ENCODE data around the gene RGP1.
A peak's percentile ranks its signal among the peaks of the same experiment; 100 is the strongest.

RGP1 gene

GRCh38 chr9:35774907-35775635 is 26.0 kb downstream of the RGP1 start:
- DNase-seq: no peak

- no peak for DNase-seq
Observed at GRCh38 chr9:35776018-35776417, 26.9 kb downstream of the RGP1 start.

GRCh38 chr9:35778496-35778895 is 29.4 kb downstream of the RGP1 start:
- no peak for DNase-seq

- no peak for DNase-seq
Observed at GRCh38 chr9:35781066-35781465, 32.0 kb downstream of the RGP1 start.

GRCh38 chr9:35783418-35783817 is 34.3 kb downstream of the RGP1 start:
- DNase-seq: no peak

- no peak for DNase-seq
Observed at GRCh38 chr9:35789541-35789940, 40.5 kb downstream of the RGP1 start.

GRCh38 chr9:35790025-35790384 is 40.9 kb downstream of the RGP1 start:
- DNase-seq: no peak

- DNase-seq: peak; percentile 32
Observed at GRCh38 chr9:35790385-35791296, 41.6 kb downstream of the RGP1 start.

GRCh38 chr9:35791297-35791921 is 42.3 kb downstream of the RGP1 start, which contains the start of gene NPR2:
TSS of gene NPR2 (plus strand) at chr9:35791591. CDS start at chr9:35792409, 818 bp downstream.
- no peak for DNase-seq

- DNase-seq: no peak
Observed at GRCh38 chr9:35792024-35792813, 43.1 kb downstream of the RGP1 start.

GRCh38 chr9:35792826-35793225 is 43.7 kb downstream of the RGP1 start:
- no peak for DNase-seq

GRCh38 chr9:35793461-35793860 is 44.4 kb downstream of the RGP1 start:
- no peak for DNase-seq

GRCh38 chr9:35795695-35796094 is 46.6 kb downstream of the RGP1 start:
- no peak for DNase-seq

GRCh38 chr9:35797311-35798109 is 48.4 kb downstream of the RGP1 start:
- DNase-seq: no peak

GRCh38 chr9:35798658-35799374 is 49.7 kb downstream of the RGP1 start:
- no peak for DNase-seq

GRCh38 chr9:35800530-35800929 is 51.4 kb downstream of the RGP1 start:
- no peak for DNase-seq

- no peak for DNase-seq
Observed at GRCh38 chr9:35801328-35802128, 52.4 kb downstream of the RGP1 start.

GRCh38 chr9:35806101-35806500 is 57.0 kb downstream of the RGP1 start:
- no peak for DNase-seq
